K562 (cell line): ENCODE results near the gene UNC13A. TPM values are rescaled to one million over a fixed set of nuclear protein-coding genes. Genes with fewer than 3 reads are reported as not detected.

Experiments used
- ATAC-seq: fragments of 200-7000 bp; cut with Tn5 transposase; 3 replicates; pipeline ENCODE4 v1.9.1; 2020; ENCODE audit warnings: moderate library complexity
- BruUV-seq: library from RNA; stranded (reverse); fragments of 400-500 nt; replicated peaks from 2 replicates; lab custom pipeline; 2021; lab: Mats Ljungman, UMichigan
- CTCF ChIA-PET: fragments of 300-600 bp; formaldehyde crosslinking; extraction: SDS; loops from one replicate; lab custom pipeline; 2021; ENCODE audit warnings: low intra/inter-chr PET ratio; lab: Yijun Ruan, JAX
- POLR2A ChIA-PET: fragments of 300-600, 350-650 bp; sonication (Branson Sonifier 250); formaldehyde crosslinking; extraction: SDS; loops from one replicate; lab custom pipeline; 2021; ENCODE audit warnings: antibody characterized with exemption, inconsistent platforms; lab: Yijun Ruan, JAX
- DNase-seq, 4 experiments: peaks; one replicate each; pipeline versions ENCODE4 v3.0.0 to v3.0.0-alpha.2; 2011 to 2018; ENCODE audit warnings: low spot score in 3 of 4, mixed read lengths in 3 of 4; ENCODE audit errors: extremely low read depth in 1 of 4
- FAIRE-seq: peaks from 2 replicates; lab custom pipeline; 2011; peaks lifted over from hg19 to GRCh38; lab: Jason Lieb, UNC
- H2AFZ ChIP-seq: 2 replicates; pipeline ENCODE4 v1.6.0; 2011; ENCODE audit warnings: low read depth, low read length, control low read depth, inconsistent platforms
- H3K27ac ChIP-seq: fragments of 200-600 bp; 3 replicates; pipeline ENCODE4 v1.8.0; 2011; ENCODE audit warnings: low read depth, mild to moderate bottlenecking, control low read depth, inconsistent platforms, low read length, moderate library complexity, mixed read lengths; ENCODE audit errors: extremely low read depth
- H3K27me3 ChIP-seq, 2 experiments: fragments of 300-600 bp in 1 of 2; 2 replicates in 1 of 2; 3 replicates in 1 of 2; pipeline versions ENCODE4 v1.6.0 to v1.8.0; 2011; ENCODE audit warnings: inconsistent platforms in 2 of 2, low read length in 2 of 2, mild to moderate bottlenecking in 1 of 2, mixed read lengths in 1 of 2, moderate library complexity in 1 of 2; ENCODE audit not compliant: control insufficient read depth in 2 of 2, insufficient read depth in 2 of 2
- H3K36me3 ChIP-seq: fragments of 300-600 bp; 3 replicates; pipeline ENCODE4 v1.8.0; 2011; ENCODE audit warnings: mild to moderate bottlenecking, low read length, inconsistent platforms; ENCODE audit not compliant: control insufficient read depth, insufficient read depth
- H3K4me1 ChIP-seq, 2 experiments: fragments of 200-600 bp in 1 of 2; replicated peaks in 1 of 2; 2 replicates in 1 of 2; 3 replicates in 1 of 2; pipeline versions ENCODE4 v1.5.1 to v1.8.0; 2011; ENCODE audit warnings: inconsistent platforms in 2 of 2, low read length in 2 of 2, mild to moderate bottlenecking in 1 of 2, mixed read lengths in 1 of 2, moderate library complexity in 1 of 2; ENCODE audit not compliant: control insufficient read depth in 2 of 2, insufficient read depth in 2 of 2
- H3K4me2 ChIP-seq: 2 replicates; pipeline ENCODE4 v1.6.1; 2011; ENCODE audit warnings: low read length, control low read depth, inconsistent platforms, mixed read lengths; ENCODE audit not compliant: insufficient read depth
- H3K4me3 ChIP-seq: fragments of 200-600 bp; sonication (generic), shearing (Covaris generic); 2 replicates; pipeline ENCODE4 v1.5.1; 2016; ENCODE audit warnings: control low read depth, inconsistent platforms
- H3K79me2 ChIP-seq: fragments of 200-600 bp; 3 replicates; pipeline ENCODE4 v1.8.0; 2011; ENCODE audit warnings: low read length, inconsistent platforms; ENCODE audit not compliant: control insufficient read depth, insufficient read depth
- H3K9ac ChIP-seq, 2 experiments: 2 replicates each; pipeline versions ENCODE4 v1.6.0 to v1.6.1; 2011; ENCODE audit warnings: low read depth in 2 of 2, low read length in 2 of 2, control low read depth in 1 of 2, inconsistent platforms in 1 of 2, mild to moderate bottlenecking in 1 of 2, mixed read lengths in 1 of 2; ENCODE audit not compliant: insufficient read depth in 1 of 2
- H3K9me1 ChIP-seq: one replicate; pipeline ENCODE4 v1.6.0; 2011; ENCODE audit warnings: inconsistent platforms, mild to moderate bottlenecking, low read length, moderate library complexity; ENCODE audit not compliant: control insufficient read depth, insufficient read depth
- H3K9me3 ChIP-seq: replicated peaks from 2 replicates; pipeline ENCODE4 v1.5.1; 2011; ENCODE audit warnings: low read depth, low read length, inconsistent platforms; ENCODE audit not compliant: control insufficient read depth, insufficient read depth
- H4K20me1 ChIP-seq: replicated peaks from 2 replicates; pipeline ENCODE4 v1.6.1; 2011; ENCODE audit warnings: low read length, inconsistent platforms, mixed read lengths; ENCODE audit not compliant: control insufficient read depth, insufficient read depth
- ASH1L ChIP-seq: fragments of 450-650 bp; IDR thresholded peaks from 2 replicates; pipeline ENCODE4 v1.6.1; 2018; ENCODE audit warnings: borderline replicate concordance, mild to moderate bottlenecking, low read depth; ENCODE audit not compliant: partially characterized antibody
- ATF1 ChIP-seq, 2 experiments: fragments of 450-650 bp in 1 of 2; IDR thresholded peaks; 2 replicates each; pipeline ENCODE4 v1.6.1; 2016; ENCODE audit warnings: missing compliant biosample characterization in 1 of 2, missing genetic modification characterization in 1 of 2
- CBFA2T2 ChIP-seq: fragments of 450-650 bp; conservative IDR thresholded peaks from 2 replicates; pipeline ENCODE4 v1.6.1; 2017; ENCODE audit warnings: mild to moderate bottlenecking
- CEBPG ChIP-seq, 3 experiments: fragments of 200-800 bp in 1 of 3; sonication (Bioruptor generic) in 1 of 3; sonication (generic) in 1 of 3; formaldehyde crosslinking in 1 of 3; IDR thresholded peaks in 2 of 3; conservative IDR thresholded peaks in 1 of 3; 2 replicates each; pipeline versions ENCODE4 v1.6.1 to v1.8.0; 2016 to 2022; ENCODE audit warnings: missing compliant biosample characterization in 2 of 3, missing genetic modification characterization in 2 of 3, mild to moderate bottlenecking in 1 of 3, missing genetic modification reagents in 1 of 3
- ELF4 ChIP-seq: fragments of 450-650 bp; formaldehyde crosslinking; IDR thresholded peaks from 2 replicates; pipeline ENCODE4 v1.4.0; 2022; ENCODE audit warnings: missing genetic modification characterization
- FOXK2 ChIP-seq, 2 experiments: fragments of 450-650 bp; IDR thresholded peaks in 1 of 2; conservative IDR thresholded peaks in 1 of 2; 2 replicates each; pipeline ENCODE4 v1.6.1; 2016; ENCODE audit warnings: low read depth in 2 of 2, mild to moderate bottlenecking in 1 of 2
- HCFC1 ChIP-seq: IDR thresholded peaks from 2 replicates; pipeline ENCODE4 v1.6.1; 2012; ENCODE audit warnings: low read depth, low read length, improper control_type of control experiment
- HMG20B ChIP-seq: fragments of 250-450 bp; sonication (Bioruptor Pico); IDR thresholded peaks from 2 replicates; pipeline ENCODE4 v1.5.0; 2021; ENCODE audit warnings: mild to moderate bottlenecking
- KDM5B ChIP-seq: fragments of 200-600 bp; sonication (generic); IDR thresholded peaks from 2 replicates; pipeline ENCODE4 v1.6.1; 2012; ENCODE audit warnings: low read depth, mild to moderate bottlenecking, moderate library complexity, low read length, control low read depth, inconsistent platforms; ENCODE audit not compliant: insufficient replicate concordance
- L3MBTL2 ChIP-seq: fragments of 450-650 bp; IDR thresholded peaks from 2 replicates; pipeline ENCODE4 v1.6.1; 2016; ENCODE audit warnings: mild to moderate bottlenecking, moderate library complexity
- MTF1 ChIP-seq: fragments of 250-450 bp; sonication (Bioruptor Pico); IDR thresholded peaks from 2 replicates; pipeline ENCODE4 v1.9.0; 2021; ENCODE audit warnings: moderate library complexity, mild to moderate bottlenecking, inconsistent platforms, borderline replicate concordance
- PHF20 ChIP-seq: fragments of 450-650 bp; IDR thresholded peaks from 2 replicates; pipeline ENCODE4 v1.6.1; 2018; ENCODE audit not compliant: partially characterized antibody
- SIX5 ChIP-seq, 2 experiments: IDR thresholded peaks; 2 replicates each; pipeline ENCODE4 v1.6.1; 2011; ENCODE audit warnings: low read length in 2 of 2, borderline replicate concordance in 1 of 2, low read depth in 1 of 2, mild to moderate bottlenecking in 1 of 2, moderate library complexity in 1 of 2; ENCODE audit not compliant: insufficient read depth in 1 of 2
- ZNF507 ChIP-seq: conservative IDR thresholded peaks from 2 replicates; pipeline ENCODE4 v1.6.1; 2017; ENCODE audit warnings: missing genetic modification characterization, missing compliant biosample characterization
- WGBS: fragments of 100-300 bp; shearing (Covaris generic); methylation state at CpG from one replicate; pipeline ENCODE4 v1.1.6; 2016; ENCODE audit warnings: low coverage, mixed read lengths; ENCODE audit not compliant: insufficient coverage; ENCODE audit errors: missing lambda C conversion rate; 5-methylcytosine and 5-hydroxymethylcytosine counted together
- in situ Hi-C: fragments of 300-500 bp; cut with MboI; formaldehyde crosslinking; loops from 4 replicates; pipeline ENCODE4 v1.15.0; 2018; ENCODE audit warnings: inconsistent platforms, mixed read lengths
- intact Hi-C: fragments of 100-400 bp; cut with micrococcal nuclease; formaldehyde crosslinking; loops from 2 replicates; pipeline ENCODE4 v1.14.2; 2022
- polyA plus RNA-seq, 8 experiments: library from polyadenylated mRNA; depleted of rRNA in 4 of 8; stranded (reverse) in 5 of 8; unstranded in 3 of 8; fragments of >200 nt; fragmentation: Nextera tagmentation in 2 of 8; fragmentation: Illumina TruSeq in 1 of 8; extraction: Ambion mirVana in 2 of 8; extraction: Trizol in 1 of 8; gene quantifications; 2 replicates each; pipeline versions ENCODE4 v1.2.1 to v1.2.3, GENCODE V29; 2011 to 2014; ENCODE audit warnings: inconsistent platforms in 1 of 8, missing spikeins in 1 of 8
- total RNA-seq, 7 experiments: library from RNA; depleted of rRNA in 6 of 7; stranded (reverse); fragments of >200 nt in 6 of 7; fragmentation: Illumina TruSeq in 2 of 7; extraction: Trizol in 2 of 7; gene quantifications; 2 replicates each; pipeline versions ENCODE4 v1.2.1 to v1.2.3, GENCODE V29; 2011 to 2021; ENCODE audit warnings: low replicate concordance in 1 of 7

Gene UNC13A
- total and polyA plus RNA-seq, 9 of the 15 experiments (the other 6 are each of a cell fraction or from before 2014, with no cell fraction given) = 0.03 to 1.0 (median 0.25) TPM

GRCh38 chr19:17610384-17610783 is 77.8 kb downstream of the UNC13A start:
- Histone ChIP-seq H4K20me1 (no peaks in the 10 kb centered on the region), H3K9me1 (no peaks in the 10 kb centered on the region), H3K9ac (peak overlapping the region in 1 of 2 experiments; percentile 38; a peak in 1 of 4 replicates), H3K4me3 (no peak overlapping the region), H3K4me2 (peak overlapping the region; percentile 22), H3K27me3 (no peaks in the 10 kb centered on the region), H3K9me3 (no peaks in the 10 kb centered on the region), H2AFZ (peak overlapping the region; percentile 82), H3K27ac (0 out of 3 replicates have a peak overlapping the region, but pooled peaks have one; percentile 34), H3K79me2 (no peaks in the 10 kb centered on the region), H3K36me3 (no peaks in the 10 kb centered on the region), H3K4me1 (peaks cover 6 to 58% of the 10 kb centered on the region in 2 experiments; a peak in 4 of 5 replicates)
- intact Hi-C loops (no loop called here), in situ Hi-C loops (no loop called here)
- CTCF ChIA-PET = no interaction called here
- DNase-seq = peak; percentile 70 to 87 (median 75)
- POLR2A ChIA-PET = interaction anchor here (0.7 kb wide), 1 partner anchor 1499 kb away, joined by 4 read pairs; the partner anchor contains the start of gene RAB8A
- BruUV-seq = no TSS peak
- ATAC-seq = peak; percentile 41
- WGBS = 19% methylated on average over 7 of the region's 7 CpGs
- peak; percentile 91 for FAIRE-seq
- peak; percentile 88 for TF ChIP-seq SIX5 (IDR thresholded peaks at IDR 0.05; ENCODE audit: borderline replicate concordance in 1 of 2, insufficient read depth in 1 of 2, low read depth in 1 of 2, low read length in 2 of 2)
- 0 out of 2 replicates have a peak, but pooled peaks have one; percentile 17 for TF ChIP-seq L3MBTL2
- no peak for TF ChIP-seq ZNF507
- TF ChIP-seq ASH1L = peak; percentile 56
- TF ChIP-seq ATF1 (CRISPR knock-in tag; IDR thresholded peaks at IDR 0.05) = no peak
- TF ChIP-seq ATF1 (tag; IDR thresholded peaks at IDR 0.05) = peak; percentile 59
- no peak for TF ChIP-seq HMG20B (CRISPR knock-in tag)
- TF ChIP-seq ELF4 (CRISPR knock-in tag) = 0 out of 2 replicates have a peak, but pooled peaks have one; percentile 39
- peak in 1 of 2 experiments; percentile 38; a peak in 1 of 4 replicates for TF ChIP-seq FOXK2 (conservative IDR thresholded peaks at IDR 0.05 in 1 of 2, IDR thresholded peaks at IDR 0.05 in 1 of 2; ENCODE audit: low read depth in 2 of 2)
- peak; percentile 67 for TF ChIP-seq PHF20
- peak; percentile 88 for TF ChIP-seq CBFA2T2
- no peak for TF ChIP-seq CEBPG (CRISPR knock-in tag; IDR thresholded peaks at IDR 0.05)
- no peak for TF ChIP-seq CEBPG (tag; conservative IDR thresholded peaks at IDR 0.05 in 1 of 2, IDR thresholded peaks at IDR 0.05 in 1 of 2)
- no peak for TF ChIP-seq KDM5B
- no peak for TF ChIP-seq MTF1 (CRISPR knock-in tag)
- peak; percentile 93 for TF ChIP-seq HCFC1
